T-helper 1 cell treated with Interleukin-12 subunit alpha and Interleukin-12 subunit beta and Interleukin-4 antibody, amounts not matched to agents 30 ng/mL and 1 ng/mL, for 36 hours (primary cell): Measurements from ENCODE around the gene HAPLN2. TPM values are rescaled to one million over a fixed set of nuclear protein-coding genes. Genes with fewer than 3 reads are reported as not detected.
"Not testable (repeated sequence)": the region's sequence is repeated elsewhere in the genome, so short reads cannot be mapped to it uniquely, and the experiment has no call there.

Experiments used
- intact Hi-C: fragments of 100-400 bp; cut with micrococcal nuclease; formaldehyde crosslinking; loops from one replicate; pipeline ENCODE4 v1.15.1; 2024
- total RNA-seq: library from RNA; stranded (reverse); gene quantifications from 2 replicates; pipeline ENCODE4 v1.2.3, GENCODE V29; 2022

HAPLN2 gene
- total RNA-seq, 1 donor from 2014 or later = not detected

DNA sequence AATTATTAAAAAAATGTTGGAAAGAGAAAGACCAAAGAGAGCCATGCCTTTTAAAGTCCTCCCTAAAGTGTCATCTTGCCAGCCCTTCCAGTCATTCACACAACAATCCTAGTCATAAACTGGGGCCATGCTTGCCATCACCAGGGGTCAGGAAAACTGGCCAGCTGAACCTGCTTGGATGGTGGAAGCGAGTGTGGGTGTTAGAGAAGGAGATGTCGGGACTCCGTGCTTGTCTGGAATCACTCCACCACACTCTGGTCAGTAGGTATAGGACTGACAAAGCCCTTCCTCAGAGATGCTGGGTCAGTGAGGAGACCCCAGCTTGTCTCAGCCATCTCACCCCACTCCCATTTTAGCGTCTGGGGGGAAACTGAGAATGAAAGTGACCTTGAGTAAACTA is 3.3 kb upstream of the HAPLN2 start:
- intact Hi-C loops = no loop called here

DNA sequence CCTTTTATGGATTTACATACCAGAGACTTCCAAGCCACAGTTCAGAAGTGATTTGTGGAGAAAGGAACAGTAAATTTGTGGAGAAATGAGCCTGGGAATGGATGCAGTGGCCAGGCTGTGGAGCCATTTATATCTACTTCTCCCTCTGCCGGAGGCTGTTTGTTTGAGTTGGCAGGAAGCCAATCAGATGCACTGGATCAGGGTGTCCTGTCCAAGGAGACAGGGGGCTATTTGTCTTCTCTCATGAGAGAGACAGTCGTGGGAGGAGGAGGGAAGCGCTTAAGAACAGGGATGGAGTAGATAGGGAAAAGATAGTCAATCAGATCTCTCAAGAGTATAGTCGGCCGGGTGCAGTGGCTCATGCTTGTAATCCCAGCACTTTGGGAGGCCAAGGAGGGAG is 2.8 kb upstream of the HAPLN2 start:
- intact Hi-C loops = no loop called here

DNA sequence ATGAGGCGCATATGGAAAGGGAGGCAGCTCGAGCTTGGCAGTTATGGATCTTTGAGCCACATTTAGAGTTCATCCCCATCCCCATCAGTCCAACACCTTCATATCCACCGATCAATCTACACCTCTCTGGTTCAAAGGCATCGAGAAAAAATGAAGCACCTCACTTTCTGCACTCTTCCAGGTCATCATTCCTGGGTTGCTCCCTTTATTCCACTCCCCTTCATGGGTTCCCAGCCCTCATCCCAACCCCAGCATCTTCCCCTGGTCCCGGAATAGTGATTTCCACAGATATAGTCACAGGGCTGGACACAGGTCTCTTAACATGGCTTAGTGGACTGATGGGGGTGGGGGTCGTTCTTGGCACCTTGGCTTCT is 354 bp downstream of the HAPLN2 start:
- intact Hi-C loops = no loop called here

DNA sequence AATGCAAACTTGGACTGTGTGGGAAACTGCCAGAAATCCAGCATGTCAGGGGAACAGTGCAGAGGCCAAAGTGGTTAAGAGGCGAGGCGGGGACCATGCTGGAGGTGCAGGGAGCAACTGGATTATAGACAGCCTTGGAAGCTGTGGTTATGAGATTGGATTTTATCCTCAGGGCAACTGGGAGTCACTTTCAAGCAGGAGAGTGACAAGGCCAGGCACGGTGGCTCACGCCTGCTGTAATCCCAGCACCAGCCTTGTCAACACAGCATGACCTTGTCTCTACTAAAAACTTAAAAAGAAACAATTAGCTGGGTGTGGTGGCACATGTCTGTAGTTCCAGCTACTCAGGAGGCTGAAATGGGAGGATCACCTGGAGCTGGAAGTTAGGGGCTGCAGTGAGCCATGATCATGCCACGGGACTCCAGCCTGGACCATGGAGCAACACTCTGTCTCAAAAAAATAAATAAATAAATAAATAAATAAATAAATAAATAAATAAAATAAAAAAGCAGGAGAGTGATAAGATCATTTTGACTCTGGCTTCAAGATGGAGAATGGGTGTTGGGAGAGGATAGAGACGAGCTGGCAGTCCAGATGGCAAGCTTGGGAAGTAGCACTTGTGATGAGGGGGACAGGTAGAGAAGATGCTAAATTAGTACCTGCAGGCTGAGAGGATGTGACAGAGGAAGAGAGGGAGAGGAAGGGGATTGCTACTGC is 3.5 kb downstream of the HAPLN2 start:
- intact Hi-C loops = no loop called here

DNA sequence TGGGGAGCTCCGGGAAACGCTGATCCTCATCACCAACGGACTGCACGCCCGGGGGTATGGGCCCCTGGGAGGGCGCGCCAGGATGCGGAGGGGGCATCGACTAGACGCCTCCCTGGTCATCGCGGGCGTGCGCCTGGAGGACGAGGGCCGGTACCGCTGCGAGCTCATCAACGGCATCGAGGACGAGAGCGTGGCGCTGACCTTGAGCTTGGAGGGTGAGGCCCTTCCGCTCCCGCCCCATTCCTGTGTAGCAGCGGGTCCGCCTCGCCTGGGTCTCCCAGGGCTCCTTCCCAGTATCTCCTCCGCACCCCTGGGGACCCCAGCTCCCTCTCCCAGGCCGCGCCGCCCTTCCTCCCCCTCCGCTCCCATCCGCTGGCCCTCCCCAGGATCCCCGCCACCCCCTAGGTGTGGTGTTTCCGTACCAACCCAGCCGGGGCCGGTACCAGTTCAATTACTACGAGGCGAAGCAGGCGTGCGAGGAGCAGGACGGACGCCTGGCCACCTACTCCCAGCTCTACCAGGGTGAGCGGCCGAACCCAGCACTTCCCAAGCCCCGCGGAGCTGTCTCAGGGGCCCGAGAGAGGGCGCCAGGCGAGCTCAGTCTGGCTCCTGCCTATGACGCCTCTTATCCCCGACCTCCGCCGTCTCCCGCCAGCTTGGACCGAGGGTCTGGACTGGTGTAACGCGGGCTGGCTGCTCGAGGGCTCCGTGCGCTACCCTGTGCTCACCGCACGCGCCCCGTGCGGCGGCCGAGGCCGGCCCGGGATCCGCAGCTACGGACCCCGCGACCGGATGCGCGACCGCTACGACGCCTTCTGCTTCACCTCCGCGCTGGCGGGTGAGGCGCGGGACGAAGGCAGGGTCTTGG is 5.0 kb downstream of the HAPLN2 start:
- intact Hi-C loops = loop anchor here (1.0 kb wide), 1 partner anchor 144 kb away; no protein-coding TSS in a partner anchor

DNA sequence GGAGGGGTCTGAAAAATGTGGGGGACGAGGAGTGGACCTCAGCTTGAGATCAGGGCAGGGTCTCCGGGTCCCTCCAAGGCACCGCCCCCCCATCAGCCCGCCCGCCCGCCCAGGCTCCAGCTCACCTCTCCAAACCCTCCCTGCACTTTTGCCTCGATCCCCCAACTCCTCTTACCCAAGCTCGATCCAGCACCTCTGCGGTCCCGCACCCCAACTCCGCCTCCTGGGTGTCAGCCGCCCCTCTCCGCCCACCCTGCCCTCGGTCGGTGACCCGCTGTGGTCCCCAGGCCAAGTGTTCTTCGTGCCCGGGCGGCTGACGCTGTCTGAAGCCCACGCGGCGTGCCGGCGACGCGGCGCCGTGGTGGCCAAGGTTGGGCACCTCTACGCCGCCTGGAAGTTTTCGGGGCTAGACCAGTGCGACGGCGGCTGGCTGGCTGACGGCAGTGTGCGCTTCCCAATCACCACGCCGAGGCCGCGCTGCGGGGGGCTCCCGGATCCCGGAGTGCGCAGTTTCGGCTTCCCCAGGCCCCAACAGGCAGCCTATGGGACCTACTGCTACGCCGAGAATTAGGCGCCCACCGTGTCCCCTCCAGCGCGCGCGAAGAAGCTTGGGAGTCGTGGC is 5.7 kb downstream of the HAPLN2 start:
- intact Hi-C loops = loop anchor here (1.0 to 5.0 kb wide), 2 partner anchors 143 to 267 kb away; partner anchors contain the start of gene PEAR1

DNA sequence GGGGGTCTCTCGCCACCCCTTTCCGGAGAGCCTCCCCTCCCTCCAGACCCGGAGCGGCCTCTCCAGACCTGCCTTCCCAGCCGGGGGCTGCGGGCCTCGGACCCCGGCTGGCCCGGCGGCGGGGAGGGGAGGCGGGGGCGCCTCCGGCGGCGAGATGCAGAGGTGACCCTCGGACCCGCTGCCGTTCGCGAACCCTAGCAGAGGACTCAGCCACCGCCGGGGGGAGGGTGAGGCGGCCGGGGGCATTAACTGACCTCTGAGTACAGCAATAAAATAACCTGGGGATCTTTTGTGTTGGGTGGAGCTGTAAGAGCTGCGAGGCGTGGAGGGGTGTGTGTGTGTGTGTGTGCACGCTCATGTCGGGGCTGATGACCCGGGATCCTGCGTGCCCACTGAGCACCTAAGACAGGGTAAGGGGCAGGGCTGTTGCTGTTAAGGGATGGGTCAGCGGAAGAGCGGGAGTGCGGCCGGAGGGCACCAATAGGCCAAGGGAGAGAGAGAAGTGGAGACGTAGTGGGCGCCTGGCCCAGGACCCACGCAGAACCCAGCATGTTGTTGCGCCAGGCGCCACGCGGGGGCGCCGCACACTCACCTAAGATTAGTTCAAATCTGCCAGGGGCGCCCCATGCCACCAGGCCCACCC is 6.3 kb downstream of the HAPLN2 start:
- intact Hi-C loops = loop anchor here (1.0 to 5.0 kb wide), 5 partner anchors 17 to 267 kb away; partner anchors contain the start of genes BCAN and PEAR1

DNA sequence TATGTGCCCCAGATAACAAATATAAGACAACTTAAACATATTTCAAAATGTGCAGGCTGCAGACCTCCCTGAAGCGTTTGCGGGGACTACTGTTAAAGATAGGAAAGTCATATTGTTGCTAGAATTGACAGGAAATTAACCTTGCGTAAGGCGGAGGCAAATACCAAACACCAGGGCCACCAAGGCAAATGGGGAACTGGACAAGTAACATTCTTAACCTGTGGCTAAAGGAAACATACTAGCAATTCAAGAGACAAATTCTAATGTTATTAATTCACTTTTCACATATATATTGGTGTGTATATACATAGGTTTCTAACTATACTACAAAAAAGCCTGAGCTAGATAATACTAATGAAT is 6.8 kb downstream of the HAPLN2 start:
- intact Hi-C loops = loop anchor here (1.0 to 5.0 kb wide), 5 partner anchors 17 to 266 kb away; partner anchors contain the start of genes BCAN and PEAR1

DNA sequence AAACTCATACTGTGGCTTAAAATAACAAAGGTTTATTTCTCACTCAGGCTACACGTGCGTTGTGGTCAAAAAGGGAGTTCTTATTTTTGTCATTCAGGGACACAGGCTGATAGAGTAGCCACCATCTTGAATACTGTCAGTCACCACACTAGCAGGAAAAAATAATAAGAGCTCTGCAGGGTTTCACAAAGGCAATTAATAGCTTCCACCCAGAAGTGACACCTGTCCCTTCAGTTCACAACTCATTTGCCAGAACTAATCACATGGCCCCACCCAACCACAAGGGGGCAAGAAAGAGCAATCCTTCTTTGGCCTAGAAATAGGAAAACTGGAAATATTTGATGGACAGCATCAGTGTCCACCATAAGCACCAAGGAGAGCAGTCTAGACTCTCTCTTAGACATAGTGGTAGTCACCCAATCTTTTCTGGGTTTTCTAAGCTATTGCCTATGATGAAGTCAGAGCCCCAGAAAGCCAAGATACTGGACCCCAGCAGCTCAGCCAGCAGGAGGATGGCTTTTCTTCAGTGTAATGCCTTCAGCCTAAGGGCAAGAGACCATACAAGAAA is 8.2 kb downstream of the HAPLN2 start:
- intact Hi-C loops = loop anchor here (1.0 to 5.0 kb wide), 3 partner anchors 15 to 265 kb away; partner anchors contain the start of genes BCAN and PEAR1

DNA sequence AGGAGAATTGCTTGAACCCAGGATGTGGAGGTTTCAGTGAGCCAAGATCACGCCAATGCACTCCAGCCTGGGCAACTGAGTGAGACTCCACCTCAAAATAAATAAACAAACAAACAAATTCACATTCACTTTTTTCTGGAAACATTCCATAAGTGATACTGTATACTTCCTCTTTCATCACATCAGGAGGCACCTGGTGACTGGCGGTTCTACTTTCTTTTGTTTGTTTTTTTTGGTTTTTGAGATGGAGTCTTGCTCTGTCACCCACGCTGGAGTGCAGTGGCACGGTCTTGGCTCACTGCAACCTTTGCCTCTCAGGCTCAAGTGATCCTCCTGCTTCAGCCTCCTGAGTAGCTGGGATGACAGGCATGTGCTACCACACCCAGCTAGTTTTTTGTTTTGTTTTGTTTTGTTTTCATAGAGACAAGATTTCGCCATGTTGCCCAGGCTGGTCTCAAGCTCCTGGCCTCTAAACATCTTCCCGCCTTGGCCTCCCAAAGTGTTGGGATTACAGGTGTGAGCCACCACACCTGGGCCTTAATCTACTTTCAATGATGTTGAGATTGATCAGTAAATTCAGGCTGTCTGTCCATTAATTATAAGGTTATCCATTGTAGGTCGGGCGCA is 10.7 kb downstream of the HAPLN2 start:
- intact Hi-C loops = loop anchor here (5.0 kb wide), 1 partner anchor 262 kb away; the partner anchor contains the start of gene PEAR1

DNA sequence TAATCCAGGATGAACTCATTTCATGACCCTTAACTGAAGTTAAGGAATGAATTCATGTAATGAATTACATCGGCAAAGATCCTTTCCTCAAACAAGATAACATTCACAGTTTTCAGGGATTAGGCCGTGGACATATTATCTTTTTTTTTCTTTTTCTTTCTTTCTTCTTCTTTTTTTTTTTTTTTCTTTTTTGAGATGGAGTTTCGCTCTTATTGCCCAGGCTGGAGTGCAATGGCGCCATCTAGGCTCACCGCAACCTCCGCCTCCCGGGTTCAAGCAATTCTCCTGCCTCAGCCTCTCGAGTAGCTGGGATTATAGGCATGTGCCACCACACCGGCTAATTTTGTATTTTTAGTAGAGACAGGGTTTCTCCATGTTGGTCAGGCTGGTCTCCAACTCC is 11.9 kb downstream of the HAPLN2 start:
- intact Hi-C loops = not testable (repeated sequence)

DNA sequence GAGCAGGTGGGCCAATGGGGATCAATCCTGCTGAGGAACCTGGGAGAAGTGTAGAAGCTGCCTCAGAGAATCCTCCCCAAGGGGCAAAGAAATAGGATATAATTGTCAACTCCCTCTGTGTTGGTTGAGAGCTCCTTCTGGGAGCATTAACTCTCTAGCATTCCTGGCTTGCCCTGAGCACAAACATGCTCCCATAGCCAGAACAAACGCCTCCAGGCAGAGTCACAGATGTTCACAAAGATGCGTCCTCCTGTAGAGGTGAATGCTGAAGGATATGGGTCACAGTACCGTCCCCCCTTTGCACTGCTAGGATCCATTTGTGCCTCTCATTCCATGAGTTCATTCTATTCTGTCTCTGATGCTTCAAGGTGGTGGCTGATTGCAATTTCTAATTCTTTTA is 13.1 kb downstream of the HAPLN2 start:
- intact Hi-C loops = no loop called here

DNA sequence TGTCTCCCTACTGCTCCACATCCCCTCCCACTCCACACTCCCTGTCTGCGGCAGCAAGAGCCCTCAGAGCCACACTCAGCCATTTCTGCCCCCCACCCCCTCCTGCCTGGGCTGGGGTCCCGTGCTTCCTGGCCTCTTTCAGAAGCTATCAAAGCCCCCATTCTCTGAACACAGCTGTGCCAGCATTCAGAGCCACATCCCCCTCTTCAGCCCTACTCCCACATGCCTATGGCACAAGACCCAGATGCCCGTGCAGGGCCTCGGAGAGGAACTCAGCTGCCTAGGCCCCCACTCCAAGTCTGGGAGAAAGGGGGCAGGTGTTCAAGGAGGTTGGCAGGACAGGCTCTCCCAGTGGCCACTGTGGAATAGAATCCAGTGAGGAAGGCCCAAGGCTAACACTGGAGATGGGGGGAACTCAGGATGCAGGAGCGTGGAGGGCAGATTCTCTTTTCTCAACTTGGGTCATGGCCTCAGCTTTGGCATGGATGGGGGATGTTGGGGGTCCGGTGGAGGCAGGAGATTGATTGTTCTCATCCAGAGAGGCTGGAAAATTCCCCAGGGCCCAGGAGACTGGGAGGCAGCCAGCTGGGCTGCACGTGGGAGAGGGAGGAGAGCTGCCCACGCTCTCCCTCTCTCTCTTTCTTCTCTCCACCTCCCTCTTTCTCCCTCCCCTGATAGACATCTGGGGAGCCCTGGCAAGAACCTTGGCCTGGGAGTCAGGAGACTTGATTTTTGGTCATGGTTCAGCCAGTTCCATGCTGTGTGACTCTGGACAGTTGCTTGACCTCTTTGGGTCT is 19.2 kb downstream of the HAPLN2 start:
- intact Hi-C loops = no loop called here

DNA sequence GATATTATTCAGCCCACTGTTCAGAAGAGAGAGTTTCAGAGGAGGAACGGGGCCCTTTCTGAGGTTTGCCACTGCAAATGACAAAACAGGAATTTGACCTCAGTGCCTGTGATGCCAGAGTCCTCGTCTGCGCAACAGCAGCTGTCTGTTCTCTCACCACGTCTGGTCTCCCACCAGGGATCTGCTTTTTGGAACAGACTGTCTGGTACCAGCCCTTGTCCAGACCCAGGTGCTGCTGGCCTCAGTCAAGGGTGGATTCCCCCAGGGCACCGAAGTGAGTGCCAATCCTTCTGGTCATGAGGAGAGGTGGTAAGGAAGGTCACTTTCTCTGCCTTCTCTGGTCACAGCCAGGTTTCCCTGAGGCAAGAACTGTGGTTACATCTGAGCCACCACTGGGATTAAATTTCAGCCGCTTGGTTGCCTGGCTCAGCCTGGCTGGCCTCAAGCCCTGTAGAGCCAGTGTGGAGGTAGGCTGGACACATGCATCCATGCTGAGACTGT is 20.4 kb downstream of the HAPLN2 start:
- intact Hi-C loops = no loop called here

DNA sequence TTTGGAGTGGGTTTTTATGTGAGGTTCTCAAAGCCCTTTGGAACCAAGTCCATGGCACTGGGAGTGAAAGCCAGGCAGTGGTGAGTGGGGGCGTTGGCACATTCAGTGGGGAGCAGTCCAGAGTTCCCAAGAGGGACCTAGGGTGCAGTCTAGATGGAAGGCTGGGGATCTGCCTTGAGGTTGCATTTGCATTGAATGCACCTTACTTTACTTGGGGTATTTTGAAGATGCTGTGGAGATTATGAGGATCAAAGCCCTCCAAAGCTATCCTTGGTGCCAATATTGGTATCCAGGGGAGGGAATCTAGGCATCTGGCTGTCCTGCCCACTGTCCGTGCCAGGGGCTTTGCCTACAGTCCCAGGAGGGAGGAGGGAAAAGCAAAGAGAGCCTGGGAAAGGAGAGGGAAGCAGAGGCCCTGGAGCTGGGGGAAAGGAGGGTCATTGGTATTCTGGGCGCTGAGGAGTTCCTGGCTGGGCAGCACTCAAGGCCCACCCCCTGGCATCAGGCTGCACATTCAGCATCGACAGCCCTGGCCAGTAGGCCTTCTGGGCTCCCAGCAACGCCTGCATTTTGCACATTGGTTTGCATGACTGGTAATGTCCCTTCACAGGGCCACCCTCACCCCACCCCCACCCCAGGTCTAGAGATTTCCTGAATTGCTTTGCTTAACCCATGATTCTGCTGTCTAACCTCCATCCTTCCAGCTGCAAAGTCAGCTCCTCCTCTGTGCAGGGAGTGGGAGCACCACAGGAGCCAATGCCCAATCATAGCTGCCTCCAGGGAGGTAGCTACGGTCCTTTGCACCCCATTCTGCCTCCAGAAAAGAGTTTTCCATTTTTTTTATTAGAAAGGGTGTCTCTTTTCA is 21.9 kb downstream of the HAPLN2 start:
- intact Hi-C loops = no loop called here

DNA sequence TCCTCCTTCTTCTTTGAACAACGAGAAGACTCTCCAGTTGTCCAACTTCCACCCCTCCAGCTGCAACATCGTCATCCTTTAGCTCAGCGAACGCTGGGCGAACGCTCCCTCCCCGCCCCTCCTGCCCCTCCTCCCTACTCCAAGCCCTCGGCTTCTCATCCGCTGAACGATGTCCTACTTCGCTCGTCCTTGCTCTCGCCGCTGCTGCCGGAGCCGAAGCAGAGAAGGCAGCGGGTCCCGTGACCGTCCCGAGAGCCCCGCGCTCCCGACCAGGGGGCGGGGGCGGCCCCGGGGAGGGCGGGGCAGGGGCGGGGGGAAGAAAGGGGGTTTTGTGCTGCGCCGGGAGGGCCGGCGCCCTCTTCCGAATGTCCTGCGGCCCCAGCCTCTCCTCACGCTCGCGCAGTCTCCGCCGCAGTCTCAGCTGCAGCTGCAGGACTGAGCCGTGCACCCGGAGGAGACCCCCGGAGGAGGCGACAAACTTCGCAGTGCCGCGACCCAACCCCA is 22.6 kb downstream of the HAPLN2 start, which contains the start of gene BCAN:
BCAN (plus strand) TSS at position 357 of the 504 bp plus-strand sequence. CDS start 3,938 bp downstream, outside the sequence.
- intact Hi-C loops = loop anchor here (2.0 kb wide), 1 partner anchor 15 kb away; no protein-coding TSS in a partner anchor

DNA sequence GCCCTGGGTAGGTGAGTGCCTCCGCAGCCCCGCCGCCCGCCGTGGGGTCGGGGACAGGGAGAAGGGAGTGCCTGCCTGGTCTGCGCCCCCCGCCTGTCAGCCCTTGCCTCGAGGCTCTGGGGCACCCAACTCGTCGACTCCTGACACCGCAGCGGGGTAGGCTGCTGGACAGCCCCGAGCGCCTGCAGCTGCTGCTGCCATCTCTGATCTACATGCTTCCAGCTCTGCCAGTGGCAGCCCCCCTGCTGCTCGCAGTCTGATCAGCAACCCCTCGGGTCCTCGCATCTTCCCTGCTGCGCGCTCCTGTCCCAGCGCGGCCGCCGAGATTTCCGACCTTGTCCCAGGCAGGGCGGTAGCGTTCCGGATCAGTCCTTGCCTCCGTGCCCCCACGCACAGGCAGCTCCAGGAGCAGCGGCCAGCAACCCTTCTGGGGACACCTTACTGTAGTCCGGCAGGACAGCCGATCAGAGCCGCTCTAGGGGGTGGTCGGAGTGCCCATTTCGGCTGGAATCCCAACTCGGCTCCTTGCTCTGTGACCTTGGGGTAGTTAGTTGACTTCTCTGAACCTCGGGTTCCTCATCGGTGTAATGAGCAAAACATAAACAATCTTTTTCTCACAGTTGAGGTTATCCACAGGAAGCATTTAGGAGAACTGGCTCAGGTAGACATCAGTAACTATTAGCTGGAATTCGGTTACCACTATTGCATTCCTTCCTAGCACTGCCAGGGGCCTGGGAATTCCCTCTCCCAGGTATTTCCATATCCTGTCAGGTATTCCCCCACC is 23.2 kb downstream of the HAPLN2 start:
- intact Hi-C loops = loop anchor here (1.0 to 2.0 kb wide), 2 partner anchors 15 to 16 kb away; no protein-coding TSS in a partner anchor
